ENCODE data around the gene ARPC5L.

DNA sequence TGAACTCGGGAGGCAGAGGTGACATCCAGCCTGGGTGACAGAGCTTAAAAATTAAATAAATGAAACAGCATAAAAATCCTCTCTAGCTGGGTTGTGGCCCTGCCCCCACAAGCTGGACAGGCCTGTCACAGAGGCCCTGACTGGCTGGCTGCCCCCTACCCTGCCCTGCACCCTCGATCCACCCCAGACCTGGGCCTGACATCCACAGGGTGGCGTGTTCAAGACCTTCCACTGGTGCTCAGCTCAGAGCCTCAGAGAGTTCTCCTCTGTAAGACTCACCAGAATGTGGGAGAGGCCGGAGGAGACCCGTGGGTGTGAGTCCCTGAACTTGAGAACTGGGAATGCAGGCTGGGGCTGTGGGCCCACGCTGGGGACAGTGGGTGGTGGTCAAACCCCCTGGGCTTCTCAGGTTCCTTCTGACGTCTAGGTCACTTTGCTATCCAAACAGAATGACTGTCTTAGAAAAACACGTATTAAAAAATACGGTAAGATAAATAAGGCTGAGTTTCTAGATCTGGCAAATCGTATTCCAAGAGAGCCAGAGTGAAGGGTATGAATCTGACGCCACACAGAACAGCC lies 18.4 kb upstream of the ARPC5L start:
- TF ChIP-seq, protein P1, sequence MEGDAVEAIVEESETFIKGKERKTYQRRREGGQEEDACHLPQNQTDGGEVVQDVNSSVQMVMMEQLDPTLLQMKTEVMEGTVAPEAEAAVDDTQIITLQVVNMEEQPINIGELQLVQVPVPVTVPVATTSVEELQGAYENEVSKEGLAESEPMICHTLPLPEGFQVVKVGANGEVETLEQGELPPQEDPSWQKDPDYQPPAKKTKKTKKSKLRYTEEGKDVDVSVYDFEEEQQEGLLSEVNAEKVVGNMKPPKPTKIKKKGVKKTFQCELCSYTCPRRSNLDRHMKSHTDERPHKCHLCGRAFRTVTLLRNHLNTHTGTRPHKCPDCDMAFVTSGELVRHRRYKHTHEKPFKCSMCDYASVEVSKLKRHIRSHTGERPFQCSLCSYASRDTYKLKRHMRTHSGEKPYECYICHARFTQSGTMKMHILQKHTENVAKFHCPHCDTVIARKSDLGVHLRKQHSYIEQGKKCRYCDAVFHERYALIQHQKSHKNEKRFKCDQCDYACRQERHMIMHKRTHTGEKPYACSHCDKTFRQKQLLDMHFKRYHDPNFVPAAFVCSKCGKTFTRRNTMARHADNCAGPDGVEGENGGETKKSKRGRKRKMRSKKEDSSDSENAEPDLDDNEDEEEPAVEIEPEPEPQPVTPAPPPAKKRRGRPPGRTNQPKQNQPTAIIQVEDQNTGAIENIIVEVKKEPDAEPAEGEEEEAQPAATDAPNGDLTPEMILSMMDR (conservative IDR thresholded peaks at IDR 0.05 in 1 of 2, IDR thresholded peaks at IDR 0.05 in 1 of 2; ENCODE audit: extremely low read depth in 1 of 2, insufficient read depth in 1 of 2, low read depth in 1 of 2, low read length in 2 of 2), result no peak
- TF ChIP-seq EZH2 (IDR thresholded peaks at IDR 0.05; ENCODE audit: borderline replicate concordance, low read length), result no peak

Data from mammary epithelial cell (primary cell).